Kidney epithelial cell (primary cell): ENCODE measurements around the gene HERC3. TPM values are rescaled to one million over a fixed set of nuclear protein-coding genes. Genes with fewer than 3 reads are reported as not detected.

Experiments used
- DNase-seq: peaks from one replicate; pipeline ENCODE4 v3.0.0-alpha.2; 2010; ENCODE audit warnings: low read depth
- H3K27me3 ChIP-seq: 2 replicates; pipeline ENCODE4 v1.6.0; 2011; ENCODE audit warnings: low read length; ENCODE audit not compliant: control insufficient read depth, insufficient read depth
- H3K36me3 ChIP-seq: 2 replicates; pipeline ENCODE4 v1.5.1; 2011; ENCODE audit warnings: low read length; ENCODE audit not compliant: control insufficient read depth, insufficient read depth
- H3K4me3 ChIP-seq: 2 replicates; pipeline ENCODE4 v1.5.1; 2011; ENCODE audit warnings: low read depth, mild to moderate bottlenecking, control low read depth, low read length
- CTCF ChIP-seq: IDR thresholded peaks from 2 replicates; pipeline ENCODE4 v1.5.1; 2011; ENCODE audit warnings: mild to moderate bottlenecking, moderate library complexity, low read length, control low read depth, inconsistent platforms; ENCODE audit not compliant: insufficient read depth, poor library complexity, severe bottlenecking
- total RNA-seq: library from RNA; depleted of rRNA; stranded (reverse); fragments of >200 nt; gene quantifications from 2 replicates; pipeline ENCODE4 v1.2.3, GENCODE V29; 2015

Gene HERC3
- total RNA-seq, 1 donor from 2014 or later: 7.2 TPM

GRCh38 chr4:88673886-88674285 is 81.6 kb downstream of the HERC3 start:
- H3K36me3 ChIP-seq: no peaks in the 10 kb centered on the region
- H3K4me3 ChIP-seq: no peak overlapping the region
- no peak for TF ChIP-seq CTCF
- H3K27me3 ChIP-seq: no peaks in the 10 kb centered on the region
- no peak for DNase-seq

- no peaks in the 10 kb centered on the region for H3K27me3 ChIP-seq
- H3K4me3 ChIP-seq: no peak overlapping the region
- DNase-seq: no peak
- no peaks in the 10 kb centered on the region for H3K36me3 ChIP-seq
- no peak for TF ChIP-seq CTCF
Measured at GRCh38 chr4:88674565-88674964, 82.3 kb downstream of the HERC3 start.

- Histone ChIP-seq H3K27me3 (no peaks in the 10 kb centered on the region), H3K36me3 (no peaks in the 10 kb centered on the region), H3K4me3 (no peak overlapping the region)
- no peak for TF ChIP-seq CTCF
- no peak for DNase-seq
Measured at GRCh38 chr4:88674979-88675378, 82.7 kb downstream of the HERC3 start.

- Histone ChIP-seq H3K4me3 (no peak overlapping the region), H3K27me3 (no peaks in the 10 kb centered on the region), H3K36me3 (no peaks in the 10 kb centered on the region)
- no peak for DNase-seq
- TF ChIP-seq CTCF: no peak
Measured at GRCh38 chr4:88675543-88675942, 83.3 kb downstream of the HERC3 start.

- no peak for DNase-seq
- Histone ChIP-seq H3K4me3 (no peak overlapping the region), H3K36me3 (no peaks in the 10 kb centered on the region), H3K27me3 (no peaks in the 10 kb centered on the region)
- no peak for TF ChIP-seq CTCF
Measured at GRCh38 chr4:88681209-88681608, 88.9 kb downstream of the HERC3 start.

- Histone ChIP-seq H3K27me3 (no peaks in the 10 kb centered on the region), H3K36me3 (no peaks in the 10 kb centered on the region), H3K4me3 (no peak overlapping the region)
- TF ChIP-seq CTCF: no peak
- no peak for DNase-seq
Measured at GRCh38 chr4:88690355-88690754, 98.1 kb downstream of the HERC3 start.
